ENCODE results near the gene SMAD7. TPM values are rescaled to one million over a fixed set of nuclear protein-coding genes. Genes with fewer than 3 reads are reported as not detected.

Gene SMAD7
- total and polyA plus RNA-seq, 4 donors = 27.3 to 98.8 (median 44.2) TPM

DNA sequence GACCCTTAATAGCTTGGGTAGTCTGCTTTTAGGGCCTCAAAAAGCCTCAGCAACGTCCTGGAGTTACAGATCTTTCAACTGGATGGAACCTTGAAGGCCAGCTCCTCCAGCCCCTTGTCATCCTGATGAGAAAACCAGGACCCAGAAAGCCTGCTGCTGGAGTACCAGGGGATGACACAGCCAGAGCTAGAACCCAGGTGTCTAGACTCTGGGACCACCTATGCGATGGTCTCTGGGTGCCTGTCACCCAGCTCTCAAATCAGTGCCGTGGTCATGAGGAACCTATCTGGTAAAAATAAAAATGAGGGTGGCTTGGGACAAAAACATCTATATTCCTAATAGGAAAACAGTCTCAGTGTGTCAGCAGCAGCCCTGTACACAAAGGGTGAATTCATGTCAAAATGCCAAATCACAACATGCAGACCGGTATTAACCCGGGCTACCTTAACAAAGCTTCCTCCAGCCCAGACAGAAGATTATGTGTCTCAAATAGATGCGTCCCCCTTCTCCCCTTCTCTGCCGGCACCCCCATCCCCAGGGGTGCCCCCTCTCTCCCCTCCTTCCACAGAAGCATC is 28.5 kb downstream of the SMAD7 start:
- no peak for ATAC-seq (ENCODE audit: low FRiP score)
- peaks cover 0 to 1% of the 10 kb centered on the region in 2 donors for H3K36me3 ChIP-seq (ENCODE audit: control insufficient read depth in 1 of 2, insufficient read depth in 2 of 2, low read length in 1 of 2)
- no peak for DNase-seq
- H3K4me3 ChIP-seq (ENCODE audit: low read length in 2 of 2) = peak overlapping the region; percentile 17 to 26
- no peaks in the 10 kb centered on the region for H3K9me3 ChIP-seq (ENCODE audit: control insufficient read depth, low read length)
- peak overlapping the region in 1 of 2 donors; percentile 1 for H3K27ac ChIP-seq (ENCODE audit: low read depth in 1 of 2, low read length in 2 of 2)
- 23 to 24% methylated on average over 7 of the region's 7 CpGs for WGBS, 2 donors
- intact Hi-C loops (cut with DNase I) = no loop called here
- no peaks in the 10 kb centered on the region for H3K4me1 ChIP-seq (ENCODE audit: control insufficient read depth in 1 of 2, insufficient read depth in 2 of 2, low read length in 2 of 2)
- no peaks in the 10 kb centered on the region for H3K27me3 ChIP-seq (ENCODE audit: control insufficient read depth in 1 of 2, insufficient read depth in 2 of 2, low read length in 1 of 2)

DNA sequence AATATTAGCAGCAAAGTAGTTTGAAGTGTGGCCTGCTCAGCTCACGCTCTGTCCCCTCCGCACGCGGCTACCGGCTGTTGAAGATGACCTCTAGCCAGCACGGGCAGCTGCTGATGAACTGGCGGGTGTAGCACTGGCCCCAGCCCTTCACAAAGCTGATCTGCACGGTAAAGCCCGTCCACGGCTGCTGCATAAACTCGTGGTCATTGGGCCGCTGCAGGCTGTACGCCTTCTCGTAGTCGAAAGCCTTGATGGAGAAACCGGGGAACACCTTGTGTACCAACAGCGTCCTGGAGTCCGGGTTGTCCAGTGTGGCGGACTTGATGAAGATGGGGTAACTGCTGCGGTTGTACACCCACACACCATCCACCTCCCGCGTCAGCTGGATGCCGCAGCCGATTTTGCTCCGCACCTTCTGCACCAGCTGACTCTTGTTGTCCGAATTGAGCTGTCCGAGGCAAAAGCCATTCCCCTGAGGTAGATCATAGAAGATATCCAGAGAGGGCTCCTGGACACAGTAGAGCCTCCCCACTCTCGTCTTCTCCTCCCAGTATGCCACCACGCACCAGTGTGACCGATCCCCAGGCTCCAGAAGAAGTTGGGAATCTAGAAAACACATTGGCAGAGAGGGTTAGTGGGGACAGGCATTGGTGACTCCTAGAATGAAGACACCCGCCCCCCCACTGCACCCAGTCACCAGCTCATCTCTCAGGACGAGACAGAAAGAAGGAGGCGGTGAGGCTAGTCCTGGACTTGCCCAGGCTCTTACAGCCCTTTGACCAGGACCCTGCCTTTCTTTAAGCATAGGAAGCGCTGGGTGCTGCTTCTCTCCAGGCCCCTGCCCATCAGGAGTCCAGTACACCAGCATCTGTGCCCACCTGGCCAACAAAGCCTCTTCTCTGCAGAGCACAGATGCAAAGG is 29.2 kb downstream of the SMAD7 start:
- H3K36me3 ChIP-seq (ENCODE audit: control insufficient read depth in 1 of 2, insufficient read depth in 2 of 2, low read length in 1 of 2) = peaks cover 0 to 1% of the 10 kb centered on the region in 2 donors
- ATAC-seq (ENCODE audit: low FRiP score) (no peak), DNase-seq (peak in 1 of 2 donors; percentile 68)
- H3K4me3 ChIP-seq (ENCODE audit: low read length in 2 of 2) = no peak overlapping the region
- H3K27ac ChIP-seq (ENCODE audit: low read depth in 1 of 2, low read length in 2 of 2) = peak overlapping the region in 1 of 2 donors; percentile 1
- whole genome bisulfite sequencing, 2 donors = 77% methylated on average over 34 of the region's 34 CpGs
- H3K4me1 ChIP-seq (ENCODE audit: control insufficient read depth in 1 of 2, insufficient read depth in 2 of 2, low read length in 2 of 2) = no peaks in the 10 kb centered on the region
- no peaks in the 10 kb centered on the region for H3K9me3 ChIP-seq (ENCODE audit: control insufficient read depth, low read length)
- intact Hi-C loops (cut with DNase I) = no loop called here
- H3K27me3 ChIP-seq (ENCODE audit: control insufficient read depth in 1 of 2, insufficient read depth in 2 of 2, low read length in 1 of 2) = no peaks in the 10 kb centered on the region

DNA sequence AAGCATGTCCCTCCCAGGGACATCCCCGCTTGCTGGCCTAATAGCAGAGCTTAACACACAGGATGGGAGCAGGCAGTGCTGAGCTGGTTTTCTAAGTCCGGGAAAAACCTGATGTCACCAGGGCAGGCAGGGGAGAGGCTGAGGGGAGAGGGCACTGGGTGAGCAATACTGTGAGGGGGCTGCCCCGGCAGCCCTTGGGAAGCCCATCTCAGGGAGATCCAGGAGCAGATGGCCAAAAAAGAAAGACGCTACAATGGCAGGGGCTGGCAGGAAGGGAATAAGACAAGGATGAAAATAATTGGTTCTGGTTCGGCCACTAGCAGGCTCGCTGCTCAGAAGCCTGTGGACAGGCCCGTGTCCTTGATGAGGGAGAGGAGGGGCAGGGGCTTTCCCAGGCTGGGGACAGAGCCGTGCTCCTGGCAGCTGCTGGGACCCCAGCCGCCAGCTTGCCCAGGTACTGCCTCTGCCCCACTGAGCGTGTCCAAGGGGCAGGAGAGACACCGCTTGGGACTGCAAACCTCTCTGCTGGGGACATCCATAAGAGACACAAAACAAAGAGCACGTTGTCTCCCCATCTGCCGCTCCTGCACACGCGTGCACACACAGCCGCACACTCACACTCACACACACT is 30.2 kb downstream of the SMAD7 start:
- no peaks in the 10 kb centered on the region for H3K4me1 ChIP-seq (ENCODE audit: control insufficient read depth in 1 of 2, insufficient read depth in 2 of 2, low read length in 2 of 2)
- no peaks in the 10 kb centered on the region for H3K9me3 ChIP-seq (ENCODE audit: control insufficient read depth, low read length)
- intact Hi-C loops (cut with DNase I) = no loop called here
- ATAC-seq (ENCODE audit: low FRiP score) = no peak
- no peaks in the 10 kb centered on the region for H3K27me3 ChIP-seq (ENCODE audit: control insufficient read depth in 1 of 2, insufficient read depth in 2 of 2, low read length in 1 of 2)
- peaks cover 0 to 1% of the 10 kb centered on the region in 2 donors for H3K36me3 ChIP-seq (ENCODE audit: control insufficient read depth in 1 of 2, insufficient read depth in 2 of 2, low read length in 1 of 2)
- WGBS, 2 donors = 38 to 47% methylated on average over 16 of the region's 16 CpGs
- H3K27ac ChIP-seq (ENCODE audit: low read depth in 1 of 2, low read length in 2 of 2) = peak overlapping the region in 1 of 2 donors; percentile 31
- peak in 1 of 2 donors; percentile 73 for DNase-seq
- no peak overlapping the region for H3K4me3 ChIP-seq (ENCODE audit: low read length in 2 of 2)

DNA sequence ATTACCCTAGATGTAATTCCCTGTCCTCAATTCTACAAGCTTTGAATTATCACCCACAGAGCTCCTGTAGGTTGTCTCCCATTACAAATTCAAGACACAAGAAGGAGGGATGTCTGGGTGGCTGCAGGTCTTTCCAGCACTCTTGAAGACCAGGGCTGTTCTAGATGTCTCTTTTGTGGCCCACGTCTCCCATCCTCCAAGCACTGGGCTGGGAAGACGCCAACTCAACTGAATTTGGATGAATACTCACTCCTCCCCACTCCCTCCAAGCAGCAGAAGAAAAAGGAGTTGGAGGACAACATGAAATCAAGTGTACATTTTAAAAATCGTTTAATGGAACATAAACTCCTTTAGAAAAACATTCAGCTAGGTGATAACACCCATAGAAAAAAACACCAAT is 31.2 kb downstream of the SMAD7 start:
- 6 to 20% methylated on average over 3 of the region's 3 CpGs for WGBS, 2 donors
- intact Hi-C loops (cut with DNase I) = no loop called here
- ATAC-seq (ENCODE audit: low FRiP score) (no peak), DNase-seq (peak in 1 of 2 donors; percentile 31)
- Histone ChIP-seq H3K27ac (ENCODE audit: low read depth in 1 of 2, low read length in 2 of 2) (no peak overlapping the region), H3K4me3 (ENCODE audit: low read length in 2 of 2) (no peak overlapping the region), H3K27me3 (ENCODE audit: control insufficient read depth in 1 of 2, insufficient read depth in 2 of 2, low read length in 1 of 2) (no peaks in the 10 kb centered on the region), H3K9me3 (ENCODE audit: control insufficient read depth, low read length) (no peaks in the 10 kb centered on the region), H3K36me3 (ENCODE audit: control insufficient read depth in 1 of 2, insufficient read depth in 2 of 2, low read length in 1 of 2) (peaks cover 0 to 1% of the 10 kb centered on the region in 2 donors), H3K4me1 (ENCODE audit: control insufficient read depth in 1 of 2, insufficient read depth in 2 of 2, low read length in 2 of 2) (no peaks in the 10 kb centered on the region)

DNA sequence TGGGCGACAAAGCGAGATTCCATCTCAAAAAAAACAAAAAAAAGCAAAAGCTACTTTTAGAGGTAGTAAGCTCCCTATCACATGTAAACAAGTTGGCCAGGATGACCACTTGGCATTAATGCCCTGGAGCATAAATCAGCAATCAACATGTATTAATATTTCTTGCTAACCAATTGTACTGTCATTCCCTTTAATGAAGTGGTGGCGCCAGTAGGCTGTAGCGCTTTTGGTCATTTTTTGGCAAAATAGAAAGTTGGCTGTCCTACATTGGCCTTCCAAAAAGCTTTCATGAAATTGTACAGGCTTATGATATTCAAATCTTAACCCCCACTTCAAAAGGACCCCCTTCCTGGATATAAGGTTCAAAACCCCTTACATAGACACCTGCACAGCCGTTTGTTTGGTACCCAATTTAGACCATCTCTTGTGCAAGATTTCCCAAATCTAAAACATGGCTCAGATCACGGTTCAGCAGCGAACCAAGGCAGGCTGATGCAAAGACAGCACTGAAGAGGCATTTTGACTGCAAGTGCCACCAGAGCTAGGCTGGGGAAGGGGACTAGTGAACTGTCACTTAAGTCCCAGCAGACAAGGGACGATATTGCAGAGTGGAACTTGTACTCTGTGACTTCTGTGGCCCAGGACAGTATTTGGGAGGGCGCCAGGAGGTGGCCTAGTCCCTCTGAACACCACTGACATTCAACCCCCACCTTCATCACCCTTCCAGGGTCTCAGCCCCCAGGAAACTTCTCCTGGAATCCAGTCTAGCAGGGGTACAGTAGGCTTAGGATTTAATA is 31.9 kb downstream of the SMAD7 start:
- H3K9me3 ChIP-seq (ENCODE audit: control insufficient read depth, low read length) = no peaks in the 10 kb centered on the region
- no peak overlapping the region for H3K4me3 ChIP-seq (ENCODE audit: low read length in 2 of 2)
- peaks cover 0 to 1% of the 10 kb centered on the region in 2 donors for H3K36me3 ChIP-seq (ENCODE audit: control insufficient read depth in 1 of 2, insufficient read depth in 2 of 2, low read length in 1 of 2)
- no peaks in the 10 kb centered on the region for H3K27me3 ChIP-seq (ENCODE audit: control insufficient read depth in 1 of 2, insufficient read depth in 2 of 2, low read length in 1 of 2)
- DNase-seq (peak in 1 of 2 donors; percentile 46), ATAC-seq (ENCODE audit: low FRiP score) (no peak)
- WGBS, 2 donors = 80 to 85% methylated on average over 9 of the region's 9 CpGs
- H3K27ac ChIP-seq (ENCODE audit: low read depth in 1 of 2, low read length in 2 of 2) = no peak overlapping the region
- intact Hi-C loops (cut with DNase I) = no loop called here
- H3K4me1 ChIP-seq (ENCODE audit: control insufficient read depth in 1 of 2, insufficient read depth in 2 of 2, low read length in 2 of 2) = no peaks in the 10 kb centered on the region

DNA sequence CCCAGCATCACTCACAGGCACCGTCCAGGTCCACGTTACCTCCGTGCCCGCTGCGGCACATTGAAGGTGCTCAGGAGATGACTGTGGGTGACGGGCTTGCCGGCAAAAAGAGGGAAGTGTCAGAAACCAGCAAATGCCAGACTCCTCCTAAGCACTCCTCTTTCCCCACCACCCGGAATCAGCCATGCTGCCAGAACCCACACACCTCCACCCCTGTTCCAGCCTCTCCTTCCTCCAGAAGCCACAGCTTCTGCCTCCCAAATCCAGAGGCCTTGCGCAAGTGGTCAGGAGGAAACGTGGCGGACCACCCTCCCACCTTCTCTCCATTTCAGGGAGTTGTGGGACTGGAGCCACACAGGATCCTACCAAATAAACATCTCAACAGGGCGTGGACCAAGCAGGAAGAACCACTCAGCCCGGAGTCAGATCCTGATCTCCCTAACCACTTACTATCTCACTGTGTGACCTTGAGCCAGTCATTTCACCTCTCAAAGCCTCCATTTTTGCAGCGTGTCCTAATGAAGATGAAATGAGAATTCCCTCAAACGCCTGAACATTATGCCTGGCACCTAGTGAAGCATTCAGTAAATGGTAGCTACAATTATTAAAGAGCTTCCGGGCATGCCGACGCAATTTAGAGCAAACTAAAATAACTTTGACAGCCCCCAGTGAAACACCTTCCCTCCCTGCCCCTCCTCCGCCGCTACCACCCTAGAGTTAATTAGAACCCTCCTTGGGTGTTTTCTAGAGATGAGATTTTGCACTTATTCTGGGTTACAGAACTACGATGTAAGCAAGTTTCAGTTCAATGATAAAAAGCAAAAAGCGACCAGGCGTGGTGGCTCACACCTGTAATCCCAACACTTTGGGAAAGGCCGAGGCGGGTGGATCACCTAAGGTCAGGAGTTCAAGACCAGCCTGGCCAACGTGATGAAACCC is 32.9 kb downstream of the SMAD7 start:
- no peaks in the 10 kb centered on the region for H3K9me3 ChIP-seq (ENCODE audit: control insufficient read depth, low read length)
- no peak overlapping the region for H3K4me3 ChIP-seq (ENCODE audit: low read length in 2 of 2)
- H3K4me1 ChIP-seq (ENCODE audit: control insufficient read depth in 1 of 2, insufficient read depth in 2 of 2, low read length in 2 of 2) = no peaks in the 10 kb centered on the region
- ATAC-seq (ENCODE audit: low FRiP score) (no peak), DNase-seq (peak in 1 of 2 donors; percentile 66)
- H3K27me3 ChIP-seq (ENCODE audit: control insufficient read depth in 1 of 2, insufficient read depth in 2 of 2, low read length in 1 of 2) = no peaks in the 10 kb centered on the region
- intact Hi-C loops (cut with DNase I) = no loop called here
- H3K27ac ChIP-seq (ENCODE audit: low read depth in 1 of 2, low read length in 2 of 2) = no peak overlapping the region
- WGBS, 2 donors = 85 to 86% methylated on average over 26 of the region's 26 CpGs
- peaks cover 0 to 1% of the 10 kb centered on the region in 2 donors for H3K36me3 ChIP-seq (ENCODE audit: control insufficient read depth in 1 of 2, insufficient read depth in 2 of 2, low read length in 1 of 2)

DNA sequence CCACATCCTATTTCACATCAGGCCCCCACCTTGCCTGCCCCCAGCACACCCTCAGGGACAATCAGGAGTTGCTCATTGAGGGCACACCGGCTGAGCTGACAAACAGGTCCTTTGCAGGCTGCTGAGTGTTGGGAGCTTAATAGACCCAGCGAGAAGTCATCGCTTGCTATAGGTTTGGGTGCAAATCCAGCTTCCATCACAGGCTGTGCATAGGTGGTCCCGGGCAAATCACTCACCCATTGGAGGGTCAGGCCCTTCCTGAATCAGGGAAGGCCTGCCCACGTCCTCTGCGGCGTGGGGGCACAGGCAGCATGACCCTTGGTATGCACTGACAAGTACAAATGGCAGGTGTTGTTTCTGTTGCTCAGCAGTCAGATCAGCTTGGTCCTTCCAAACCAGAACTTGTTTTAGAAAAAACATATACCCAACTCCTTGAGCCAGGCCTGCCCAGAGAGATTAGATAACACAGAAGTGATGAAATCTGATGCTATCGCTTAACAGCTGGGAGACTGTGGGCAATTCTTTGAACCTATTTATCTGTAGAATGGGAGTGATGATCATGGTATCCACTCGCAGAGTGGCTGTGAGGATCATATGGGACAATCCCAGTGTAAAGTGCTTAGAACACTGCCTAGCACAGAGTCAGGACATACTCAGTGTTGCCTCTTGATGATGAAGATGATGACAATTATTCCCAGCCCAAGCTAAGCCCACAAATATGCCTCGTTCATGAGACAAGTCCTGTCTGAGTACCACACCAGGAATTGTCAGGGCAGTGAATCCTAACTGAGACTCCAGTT is 34.9 kb downstream of the SMAD7 start:
- peak in 1 of 2 donors; percentile 54 for DNase-seq
- intact Hi-C loops (cut with DNase I) = no loop called here
- Histone ChIP-seq H3K9me3 (ENCODE audit: control insufficient read depth, low read length) (no peaks in the 10 kb centered on the region), H3K36me3 (ENCODE audit: control insufficient read depth in 1 of 2, insufficient read depth in 2 of 2, low read length in 1 of 2) (peaks cover 0 to 1% of the 10 kb centered on the region in 2 donors), H3K4me1 (ENCODE audit: control insufficient read depth in 1 of 2, insufficient read depth in 2 of 2, low read length in 2 of 2) (no peaks in the 10 kb centered on the region), H3K27me3 (ENCODE audit: control insufficient read depth in 1 of 2, insufficient read depth in 2 of 2, low read length in 1 of 2) (no peaks in the 10 kb centered on the region), H3K27ac (ENCODE audit: low read depth in 1 of 2, low read length in 2 of 2) (no peak overlapping the region), H3K4me3 (ENCODE audit: low read length in 2 of 2) (no peak overlapping the region)
- ATAC-seq (ENCODE audit: low FRiP score) = no peak
- WGBS, 2 donors = 64 to 75% methylated on average over 10 of the region's 10 CpGs
